Activated naive CD8-positive, alpha-beta T cell treated with anti-CD3 and anti-CD28 coated beads, Interleukin-2, amount 10 ng/mL, durations not matched to agents 7 days and 5 days (primary cell): ENCODE data around the gene PAN2. TPM values are rescaled to one million over a fixed set of nuclear protein-coding genes. Genes with fewer than 3 reads are reported as not detected.
"Not testable (repeated sequence)": the region's sequence is repeated elsewhere in the genome, so short reads cannot be mapped to it uniquely, and the experiment has no call there.

Source experiments
- ATAC-seq: fragments of 150-1000 bp; cut with Tn5 transposase; one replicate; pipeline ENCODE4 v1.10.0; 2021; ENCODE audit warnings: low read depth, moderate library complexity
- POLR2A ChIA-PET: fragments of 350-600 bp; sonication (Branson Sonifier 250); formaldehyde crosslinking; loops from one replicate; lab custom pipeline; 2021; ENCODE audit warnings: antibody characterized with exemption; lab: Charles Lee
- DNase-seq: peaks from one replicate; pipeline ENCODE4 v3.0.0; 2021
- H3K27ac Mint-ChIP-seq: one replicate; pipeline ENCODE4 v1.8.0; 2022; ENCODE audit warnings: mild to moderate bottlenecking, mixed read lengths
- H3K27me3 Mint-ChIP-seq: one replicate; pipeline ENCODE4 v1.8.0; 2022; ENCODE audit warnings: mild to moderate bottlenecking, moderate library complexity, mixed read lengths
- H3K36me3 Mint-ChIP-seq: one replicate; pipeline ENCODE4 v1.8.0; 2021; ENCODE audit warnings: mild to moderate bottlenecking, mixed read lengths
- H3K4me1 Mint-ChIP-seq: one replicate; pipeline ENCODE4 v1.8.0; 2021; ENCODE audit warnings: mixed read lengths
- H3K4me3 Mint-ChIP-seq: one replicate; pipeline ENCODE4 v1.8.0; 2022; ENCODE audit warnings: mild to moderate bottlenecking, moderate library complexity, mixed read lengths
- H3K9me3 Mint-ChIP-seq: one replicate; pipeline ENCODE4 v1.8.0; 2021; ENCODE audit warnings: mixed read lengths
- total RNA-seq, 2 experiments: library from RNA; stranded (reverse); gene quantifications; one replicate each; pipeline ENCODE4 v1.2.3, GENCODE V29; 2021

Gene PAN2
- total RNA-seq, 2 experiments from 2014 or later, result 106 to 115 TPM

- peak overlapping the region; percentile 98 for H3K4me3 Mint-ChIP-seq
- ATAC-seq, result no peak
- H3K9me3 Mint-ChIP-seq, result no peaks in the 10 kb centered on the region
- no peaks in the 10 kb centered on the region for H3K27me3 Mint-ChIP-seq
- H3K36me3 Mint-ChIP-seq, result peaks cover 8% of the 10 kb centered on the region
- H3K4me1 Mint-ChIP-seq, result peaks cover 22% of the 10 kb centered on the region
- peak overlapping the region; percentile 98 for H3K27ac Mint-ChIP-seq
- POLR2A ChIA-PET, result interaction anchor here (1.3 to 3.7 kb wide), 2 partner anchors 23 to 45 kb away, joined by 4 to 52 read pairs; partner anchors contain the start of genes CNPY2 and IL23A
- DNase-seq, result no peak
These were observed 27.8 kb upstream of the PAN2 start for GRCh38 chr12:56361487-56362129.

- peak; percentile 99 for DNase-seq
- POLR2A ChIA-PET, result interaction anchor here (0.5 to 5.4 kb wide), 34 partner anchors 9 to 729 kb away, joined by 3 to 153 read pairs (median 4); partner anchors contain the start of genes ATP5F1B, BAZ2A, CD63 and CNPY2
- peaks cover 13% of the 10 kb centered on the region for H3K36me3 Mint-ChIP-seq
These were observed 26.3 kb upstream of the PAN2 start, which contains the start of gene STAT2 for GRCh38 chr12:56359851-56360767. STAT2 (minus strand) TSS chr12:56360107; CDS start chr12:56356571, 3,536 bp downstream.

GRCh38 chr12:56358836-56359532, 25.2 kb upstream of the PAN2 start:
- Mint-ChIP-seq H3K9me3 (no peaks in the 10 kb centered on the region), H3K4me1 (peaks cover 25% of the 10 kb centered on the region), H3K27ac (peak overlapping the region; percentile 98), H3K36me3 (peaks cover 15% of the 10 kb centered on the region), H3K27me3 (no peaks in the 10 kb centered on the region), H3K4me3 (peak overlapping the region; percentile 98)
- DNase-seq (no peak), ATAC-seq (no peak)
- POLR2A ChIA-PET, result interaction anchor here (0.6 to 5.4 kb wide), 23 partner anchors 10 to 731 kb away, joined by 3 to 153 read pairs (median 4); partner anchors contain the start of genes ATP5F1B, CNPY2, CS and ESYT1

More at GRCh38 chr12:56359851-56360767, 26.3 kb upstream of the PAN2 start, which contains the start of gene STAT2:
- H3K4me3 Mint-ChIP-seq, result peak within 1 kb of the TSS; percentile 98
- H3K27me3 Mint-ChIP-seq, result no peaks in the 10 kb centered on the region
- H3K9me3 Mint-ChIP-seq, result no peaks in the 10 kb centered on the region
- peak within 1 kb of the TSS; percentile 98 for H3K27ac Mint-ChIP-seq
- H3K4me1 Mint-ChIP-seq, result peaks cover 25% of the 10 kb centered on the region
- ATAC-seq, result peak; percentile 95

GRCh38 chr12:56351325-56351724, 17.5 kb upstream of the PAN2 start:
- H3K27me3 Mint-ChIP-seq, result no peaks in the 10 kb centered on the region
- peaks cover 6% of the 10 kb centered on the region for H3K4me1 Mint-ChIP-seq
- H3K36me3 Mint-ChIP-seq, result peaks cover 41% of the 10 kb centered on the region
- POLR2A ChIA-PET, result interaction anchor here (0.8 to 15.3 kb wide), 3 partner anchors 7 to 18 kb away, joined by 3 to 153 read pairs (median 4); partner anchors contain the start of genes IL23A and STAT2
- no peaks in the 10 kb centered on the region for H3K9me3 Mint-ChIP-seq
- no peak overlapping the region for H3K4me3 Mint-ChIP-seq
- ATAC-seq (no peak), DNase-seq (no peak)
- no peak overlapping the region for H3K27ac Mint-ChIP-seq

- no peak for DNase-seq
- Mint-ChIP-seq H3K4me1 (peaks cover 3% of the 10 kb centered on the region), H3K9me3 (no peaks in the 10 kb centered on the region), H3K27ac (no peak overlapping the region), H3K27me3 (no peaks in the 10 kb centered on the region), H3K4me3 (no peak overlapping the region), H3K36me3 (peaks cover 39% of the 10 kb centered on the region)
- no peak for ATAC-seq
- POLR2A ChIA-PET, result interaction anchor here (1.0 to 15.3 kb wide), 3 partner anchors 8 to 18 kb away, joined by 4 to 153 read pairs (median 10); partner anchors contain the start of genes IL23A and STAT2
These were observed 16.9 kb upstream of the PAN2 start for GRCh38 chr12:56350662-56351061.

- ATAC-seq, result no peak
- Mint-ChIP-seq H3K27ac (no peak overlapping the region), H3K4me1 (peaks cover 3% of the 10 kb centered on the region), H3K4me3 (no peak overlapping the region), H3K9me3 (no peaks in the 10 kb centered on the region), H3K36me3 (peaks cover 38% of the 10 kb centered on the region), H3K27me3 (no peaks in the 10 kb centered on the region)
- POLR2A ChIA-PET, result interaction anchor here (1.4 to 15.3 kb wide), 4 partner anchors 10 to 100 kb away, joined by 3 to 153 read pairs (median 11); partner anchors contain the start of genes CNPY2, IL23A, STAT2 and TIMELESS
- no peak for DNase-seq
These were observed 15.0 kb upstream of the PAN2 start for GRCh38 chr12:56348776-56349175.

- H3K27ac Mint-ChIP-seq, DNase-seq: not testable (repeated sequence)
- POLR2A ChIA-PET, result interaction anchor here (0.7 to 15.3 kb wide), 5 partner anchors 9 to 299 kb away, joined by 3 to 153 read pairs (median 12); partner anchors contain the start of genes CNPY2, IL23A and STAT2
These were observed 13.5 kb upstream of the PAN2 start for GRCh38 chr12:56347255-56347654.

GRCh38 chr12:56346675-56347074, 12.9 kb upstream of the PAN2 start:
- H3K9me3 Mint-ChIP-seq, result no peaks in the 10 kb centered on the region
- ATAC-seq (peak; percentile 12), DNase-seq (no peak)
- peak overlapping the region; percentile 20 for H3K27ac Mint-ChIP-seq
- no peak overlapping the region for H3K4me3 Mint-ChIP-seq
- peaks cover 51% of the 10 kb centered on the region for H3K36me3 Mint-ChIP-seq
- no peaks in the 10 kb centered on the region for H3K27me3 Mint-ChIP-seq
- H3K4me1 Mint-ChIP-seq, result peaks cover 8% of the 10 kb centered on the region
- POLR2A ChIA-PET, result interaction anchor here (0.7 to 15.3 kb wide), 4 partner anchors 8 to 299 kb away, joined by 3 to 153 read pairs (median 18); partner anchors contain the start of genes CNPY2, IL23A and STAT2

More at GRCh38 chr12:56347255-56347654, 13.5 kb upstream of the PAN2 start:
- H3K9me3 Mint-ChIP-seq, ATAC-seq, H3K27me3 Mint-ChIP-seq, H3K4me3 Mint-ChIP-seq, H3K4me1 Mint-ChIP-seq: not testable (repeated sequence)
- H3K36me3 Mint-ChIP-seq, result peaks cover 47% of the 10 kb centered on the region

GRCh38 chr12:56342290-56342689, 8.5 kb upstream of the PAN2 start:
- H3K9me3 Mint-ChIP-seq, H3K27me3 Mint-ChIP-seq, H3K4me3 Mint-ChIP-seq, DNase-seq, ATAC-seq, H3K27ac Mint-ChIP-seq: not testable (repeated sequence)
- peaks cover 28% of the 10 kb centered on the region for H3K4me1 Mint-ChIP-seq
- peaks cover 33% of the 10 kb centered on the region for H3K36me3 Mint-ChIP-seq
- POLR2A ChIA-PET, result interaction anchor here (2.1 to 15.3 kb wide), 2 partner anchors 9 to 16 kb away, joined by 9 to 153 read pairs; partner anchors contain the start of gene STAT2

- Mint-ChIP-seq H3K9me3 (no peaks in the 10 kb centered on the region), H3K27me3 (no peaks in the 10 kb centered on the region), H3K36me3 (peaks cover 29% of the 10 kb centered on the region), H3K27ac (no peak overlapping the region), H3K4me3 (no peak overlapping the region), H3K4me1 (peaks cover 34% of the 10 kb centered on the region)
- POLR2A ChIA-PET, result interaction anchor here (1.2 to 15.3 kb wide), 2 partner anchors 17 to 108 kb away, joined by 3 to 153 read pairs; partner anchors contain the start of genes STAT2 and TIMELESS
- no peak for ATAC-seq
- no peak for DNase-seq
These were observed 7.8 kb upstream of the PAN2 start for GRCh38 chr12:56341616-56342015.

- Mint-ChIP-seq H3K27me3 (no peaks in the 10 kb centered on the region), H3K27ac (peak overlapping the region; percentile 100), H3K4me1 (peaks cover 41% of the 10 kb centered on the region), H3K4me3 (peak overlapping the region; percentile 88), H3K9me3 (no peaks in the 10 kb centered on the region), H3K36me3 (peaks cover 24% of the 10 kb centered on the region)
- DNase-seq (no peak), ATAC-seq (no peak)
- POLR2A ChIA-PET, result interaction anchor here (0.6 to 15.3 kb wide), 12 partner anchors 8 to 222 kb away, joined by 3 to 153 read pairs (median 4); partner anchors contain the start of genes APOF, CNPY2, COQ10A and RNF41
These were observed 5.3 kb upstream of the PAN2 start for GRCh38 chr12:56339158-56339422.
